ENCODE results near the gene SERPINA1. TPM values are rescaled to one million over a fixed set of nuclear protein-coding genes. Genes with fewer than 3 reads are reported as not detected.

Gene SERPINA1
- total RNA-seq, 1 experiment from 2014 or later = 4.9 TPM

DNA sequence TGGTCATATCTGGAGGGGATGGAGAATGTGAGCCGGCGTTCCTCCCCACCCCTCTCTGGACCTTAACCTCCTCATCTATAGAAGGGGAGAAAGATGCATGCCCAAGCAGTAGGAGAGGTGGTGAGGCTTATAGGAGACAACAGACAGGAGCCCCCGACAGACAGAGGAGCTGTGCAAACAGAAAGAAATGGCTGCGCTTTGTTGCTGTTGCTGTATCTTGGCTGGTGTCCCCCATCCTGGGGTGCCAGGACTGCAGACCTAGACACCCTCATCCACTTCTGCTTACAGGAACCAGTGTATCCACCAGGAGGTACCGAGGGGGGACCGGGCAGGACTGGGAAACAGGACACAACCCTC is 397 bp downstream of the SERPINA1 start:
- ATAC-seq (no peak), DNase-seq (ENCODE audit: low read depth, low spot score) (no peak)
- H3K36me3 ChIP-seq (ENCODE audit: control insufficient read depth, insufficient read depth, low read length) = no peaks in the 10 kb centered on the region
- in situ Hi-C loops (cut with HindIII; ENCODE audit: low pct_unique_long_range_greater_than_20kb, low sequenced_read_pairs) (no loop called here), intact Hi-C loops (cut with micrococcal nuclease; ENCODE audit: unreplicated experiment) (no loop called here)
- H3K4me1 ChIP-seq (ENCODE audit: control insufficient read depth, insufficient read depth, low read length) = no peaks in the 10 kb centered on the region
- no peaks in the 10 kb centered on the region for H3K27me3 ChIP-seq (ENCODE audit: control insufficient read depth, insufficient read depth, low read length)
- BruUV-seq (replicated peaks) = no TSS peak
- no peak overlapping the region for H3K4me3 ChIP-seq (ENCODE audit: low read depth in 2 of 2, low read length in 2 of 2)
- CTCF ChIA-PET = no interaction called here
- H3K9me3 ChIP-seq (ENCODE audit: control insufficient read depth, insufficient read depth, low read depth, low read length) = no peaks in the 10 kb centered on the region
- POLR2A ChIA-PET = no interaction called here
- TF ChIP-seq TCF7L2 (IDR thresholded peaks at IDR 0.05; ENCODE audit: low read depth, low read length) (no peak), SIN3A (IDR thresholded peaks at IDR 0.05; ENCODE audit: borderline replicate concordance, insufficient read depth, low read depth, low read length) (no peak), POLR2AphosphoS5 (IDR thresholded peaks at IDR 0.05; ENCODE audit: low read depth, low read length) (no peak)
- TF ChIP-seq, protein P1, sequence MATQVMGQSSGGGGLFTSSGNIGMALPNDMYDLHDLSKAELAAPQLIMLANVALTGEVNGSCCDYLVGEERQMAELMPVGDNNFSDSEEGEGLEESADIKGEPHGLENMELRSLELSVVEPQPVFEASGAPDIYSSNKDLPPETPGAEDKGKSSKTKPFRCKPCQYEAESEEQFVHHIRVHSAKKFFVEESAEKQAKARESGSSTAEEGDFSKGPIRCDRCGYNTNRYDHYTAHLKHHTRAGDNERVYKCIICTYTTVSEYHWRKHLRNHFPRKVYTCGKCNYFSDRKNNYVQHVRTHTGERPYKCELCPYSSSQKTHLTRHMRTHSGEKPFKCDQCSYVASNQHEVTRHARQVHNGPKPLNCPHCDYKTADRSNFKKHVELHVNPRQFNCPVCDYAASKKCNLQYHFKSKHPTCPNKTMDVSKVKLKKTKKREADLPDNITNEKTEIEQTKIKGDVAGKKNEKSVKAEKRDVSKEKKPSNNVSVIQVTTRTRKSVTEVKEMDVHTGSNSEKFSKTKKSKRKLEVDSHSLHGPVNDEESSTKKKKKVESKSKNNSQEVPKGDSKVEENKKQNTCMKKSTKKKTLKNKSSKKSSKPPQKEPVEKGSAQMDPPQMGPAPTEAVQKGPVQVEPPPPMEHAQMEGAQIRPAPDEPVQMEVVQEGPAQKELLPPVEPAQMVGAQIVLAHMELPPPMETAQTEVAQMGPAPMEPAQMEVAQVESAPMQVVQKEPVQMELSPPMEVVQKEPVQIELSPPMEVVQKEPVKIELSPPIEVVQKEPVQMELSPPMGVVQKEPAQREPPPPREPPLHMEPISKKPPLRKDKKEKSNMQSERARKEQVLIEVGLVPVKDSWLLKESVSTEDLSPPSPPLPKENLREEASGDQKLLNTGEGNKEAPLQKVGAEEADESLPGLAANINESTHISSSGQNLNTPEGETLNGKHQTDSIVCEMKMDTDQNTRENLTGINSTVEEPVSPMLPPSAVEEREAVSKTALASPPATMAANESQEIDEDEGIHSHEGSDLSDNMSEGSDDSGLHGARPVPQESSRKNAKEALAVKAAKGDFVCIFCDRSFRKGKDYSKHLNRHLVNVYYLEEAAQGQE (IDR thresholded peaks at IDR 0.05; ENCODE audit: insufficient read depth in 1 of 2, low read depth in 2 of 2, low read length in 1 of 2) = no peak
- TF ChIP-seq, protein P2, sequence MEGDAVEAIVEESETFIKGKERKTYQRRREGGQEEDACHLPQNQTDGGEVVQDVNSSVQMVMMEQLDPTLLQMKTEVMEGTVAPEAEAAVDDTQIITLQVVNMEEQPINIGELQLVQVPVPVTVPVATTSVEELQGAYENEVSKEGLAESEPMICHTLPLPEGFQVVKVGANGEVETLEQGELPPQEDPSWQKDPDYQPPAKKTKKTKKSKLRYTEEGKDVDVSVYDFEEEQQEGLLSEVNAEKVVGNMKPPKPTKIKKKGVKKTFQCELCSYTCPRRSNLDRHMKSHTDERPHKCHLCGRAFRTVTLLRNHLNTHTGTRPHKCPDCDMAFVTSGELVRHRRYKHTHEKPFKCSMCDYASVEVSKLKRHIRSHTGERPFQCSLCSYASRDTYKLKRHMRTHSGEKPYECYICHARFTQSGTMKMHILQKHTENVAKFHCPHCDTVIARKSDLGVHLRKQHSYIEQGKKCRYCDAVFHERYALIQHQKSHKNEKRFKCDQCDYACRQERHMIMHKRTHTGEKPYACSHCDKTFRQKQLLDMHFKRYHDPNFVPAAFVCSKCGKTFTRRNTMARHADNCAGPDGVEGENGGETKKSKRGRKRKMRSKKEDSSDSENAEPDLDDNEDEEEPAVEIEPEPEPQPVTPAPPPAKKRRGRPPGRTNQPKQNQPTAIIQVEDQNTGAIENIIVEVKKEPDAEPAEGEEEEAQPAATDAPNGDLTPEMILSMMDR (IDR thresholded peaks at IDR 0.05) = no peak
- no peak overlapping the region for H3K27ac ChIP-seq (ENCODE audit: low read length)

DNA sequence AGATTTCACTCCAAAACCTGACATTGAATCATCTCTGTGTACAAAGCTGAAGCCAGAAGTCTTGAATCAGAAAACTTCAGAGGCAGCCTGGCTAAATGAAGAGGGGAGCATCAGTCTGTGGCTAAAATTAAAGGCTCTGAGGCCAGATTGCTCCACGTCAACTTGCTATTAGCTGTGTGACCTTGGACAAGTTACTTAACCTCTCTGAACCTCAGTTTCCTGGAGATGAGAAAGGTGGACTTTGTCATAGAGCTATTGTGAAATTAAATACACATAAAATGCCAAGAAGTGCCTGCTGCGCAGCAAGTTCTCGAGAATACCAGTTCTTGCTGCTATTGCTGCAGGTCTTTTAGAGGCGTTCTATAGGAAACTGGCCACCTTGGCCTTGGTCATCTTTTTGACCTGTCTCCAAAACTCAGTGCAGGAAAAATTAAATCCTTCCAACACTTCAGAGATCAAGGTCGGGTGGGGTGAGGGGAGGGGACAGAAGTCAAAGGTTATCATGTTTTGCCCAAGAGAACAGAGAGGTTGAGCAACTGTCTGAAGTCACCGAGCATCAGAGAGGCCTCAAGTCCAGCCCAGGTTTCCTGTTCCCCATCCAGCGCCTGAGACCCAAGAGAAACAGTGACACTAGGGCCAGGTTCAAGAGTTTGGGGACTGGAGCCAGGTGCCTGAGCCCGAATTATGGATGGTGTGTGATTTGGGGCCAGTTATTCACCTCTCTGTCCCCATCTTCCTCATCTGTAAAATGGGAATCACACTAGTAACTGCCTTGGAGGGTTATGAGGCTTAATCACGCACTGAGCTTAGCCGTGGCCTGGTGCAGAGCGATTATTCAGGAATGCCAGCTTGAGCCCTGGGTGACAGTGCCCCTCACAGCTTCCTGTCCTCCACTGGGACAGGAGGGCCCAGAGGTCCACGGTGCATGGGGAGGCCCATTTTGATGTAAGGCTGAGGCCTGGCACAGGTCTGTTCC is 1.1 kb downstream of the SERPINA1 start:
- CTCF ChIA-PET = no interaction called here
- TF ChIP-seq, protein P2 (IDR thresholded peaks at IDR 0.05) = no peak
- TF ChIP-seq, protein P1 (IDR thresholded peaks at IDR 0.05; ENCODE audit: insufficient read depth in 1 of 2, low read depth in 2 of 2, low read length in 1 of 2) = no peak
- TF ChIP-seq TCF7L2 (IDR thresholded peaks at IDR 0.05; ENCODE audit: low read depth, low read length) = no peak
- TF ChIP-seq SIN3A (IDR thresholded peaks at IDR 0.05; ENCODE audit: borderline replicate concordance, insufficient read depth, low read depth, low read length) = no peak
- no peak for TF ChIP-seq POLR2AphosphoS5 (IDR thresholded peaks at IDR 0.05; ENCODE audit: low read depth, low read length)
- intact Hi-C loops (cut with micrococcal nuclease; ENCODE audit: unreplicated experiment) = no loop called here

More for the DNA sequence above, 1.1 kb downstream of the SERPINA1 start:
- in situ Hi-C loops (cut with HindIII; ENCODE audit: low pct_unique_long_range_greater_than_20kb, low sequenced_read_pairs) = no loop called here
- Histone ChIP-seq H3K36me3 (ENCODE audit: control insufficient read depth, insufficient read depth, low read length) (no peaks in the 10 kb centered on the region), H3K27me3 (ENCODE audit: control insufficient read depth, insufficient read depth, low read length) (no peaks in the 10 kb centered on the region), H3K9me3 (ENCODE audit: control insufficient read depth, insufficient read depth, low read depth, low read length) (no peaks in the 10 kb centered on the region), H3K4me1 (ENCODE audit: control insufficient read depth, insufficient read depth, low read length) (no peaks in the 10 kb centered on the region), H3K27ac (ENCODE audit: low read length) (no peak overlapping the region), H3K4me3 (ENCODE audit: low read depth in 2 of 2, low read length in 2 of 2) (no peak overlapping the region)
- POLR2A ChIA-PET = no interaction called here
- BruUV-seq (replicated peaks) = no TSS peak
- DNase-seq (ENCODE audit: low read depth, low spot score) (no peak), ATAC-seq (no peak)

Measured in Panc1 (cell line).